ENCODE results near the gene SENP5.

SENP5 gene

DNA sequence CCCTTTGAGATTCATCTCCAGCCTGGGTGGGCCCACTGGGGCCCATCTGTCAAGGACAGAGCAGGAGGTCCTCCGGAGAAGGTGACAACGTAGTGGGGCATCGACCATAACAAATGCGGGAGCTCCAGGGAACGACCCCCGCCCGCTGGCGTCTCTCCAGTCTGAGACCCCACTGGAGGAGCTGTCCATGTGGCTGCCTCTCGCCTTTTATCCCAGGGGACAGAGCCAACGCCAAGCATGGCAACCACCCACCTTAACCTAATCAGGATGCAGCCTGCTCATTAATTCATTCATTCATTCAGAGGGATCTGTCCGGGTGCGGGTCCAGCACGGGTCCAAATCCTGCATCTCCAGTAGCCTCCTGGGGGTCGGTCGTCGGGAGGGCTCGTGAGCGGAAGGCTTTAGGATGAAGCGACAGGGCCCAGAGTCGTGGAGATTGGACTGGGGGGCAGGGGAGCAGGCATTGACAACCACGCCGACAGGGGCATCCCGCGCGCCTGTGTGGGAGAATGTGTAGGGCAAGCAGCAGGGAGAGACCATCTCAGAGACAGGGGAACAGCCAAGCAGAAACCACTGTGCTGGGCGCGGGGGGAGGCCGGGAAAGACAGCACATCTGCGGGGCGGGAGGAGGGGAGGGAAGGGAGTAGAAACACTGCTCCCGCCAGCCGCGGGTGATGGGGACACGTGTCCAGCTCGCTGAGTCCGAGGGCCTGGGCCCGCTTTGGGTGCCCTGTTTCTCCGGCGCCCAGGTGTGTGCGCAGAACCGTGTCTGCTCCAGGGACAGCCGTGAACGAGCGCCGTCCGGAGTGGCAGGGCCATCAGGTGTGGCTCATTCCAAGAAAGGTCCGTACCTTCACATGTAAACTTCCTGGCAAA lies 99.0 kb downstream of the SENP5 start:
- H3K36me3 ChIP-seq (replicated peaks), result no peaks in the 10 kb centered on the region
- in situ Hi-C loops (cut with HindIII; ENCODE audit: low pct_ligation_motif_present, low sequenced_read_pairs), result no loop called here
- TF ChIP-seq, protein P1, sequence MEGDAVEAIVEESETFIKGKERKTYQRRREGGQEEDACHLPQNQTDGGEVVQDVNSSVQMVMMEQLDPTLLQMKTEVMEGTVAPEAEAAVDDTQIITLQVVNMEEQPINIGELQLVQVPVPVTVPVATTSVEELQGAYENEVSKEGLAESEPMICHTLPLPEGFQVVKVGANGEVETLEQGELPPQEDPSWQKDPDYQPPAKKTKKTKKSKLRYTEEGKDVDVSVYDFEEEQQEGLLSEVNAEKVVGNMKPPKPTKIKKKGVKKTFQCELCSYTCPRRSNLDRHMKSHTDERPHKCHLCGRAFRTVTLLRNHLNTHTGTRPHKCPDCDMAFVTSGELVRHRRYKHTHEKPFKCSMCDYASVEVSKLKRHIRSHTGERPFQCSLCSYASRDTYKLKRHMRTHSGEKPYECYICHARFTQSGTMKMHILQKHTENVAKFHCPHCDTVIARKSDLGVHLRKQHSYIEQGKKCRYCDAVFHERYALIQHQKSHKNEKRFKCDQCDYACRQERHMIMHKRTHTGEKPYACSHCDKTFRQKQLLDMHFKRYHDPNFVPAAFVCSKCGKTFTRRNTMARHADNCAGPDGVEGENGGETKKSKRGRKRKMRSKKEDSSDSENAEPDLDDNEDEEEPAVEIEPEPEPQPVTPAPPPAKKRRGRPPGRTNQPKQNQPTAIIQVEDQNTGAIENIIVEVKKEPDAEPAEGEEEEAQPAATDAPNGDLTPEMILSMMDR (IDR thresholded peaks at IDR 0.05; ENCODE audit: low read depth, low read length, missing control alignments), result no peak
- H3K4me3 ChIP-seq (ENCODE audit: low read depth, low read length), result peak overlapping the region; percentile 15
- H3K27ac ChIP-seq, result no peak overlapping the region
- peaks cover 8% of the 10 kb centered on the region for H3K27me3 ChIP-seq (replicated peaks)
- no peak for DNase-seq

DNA sequence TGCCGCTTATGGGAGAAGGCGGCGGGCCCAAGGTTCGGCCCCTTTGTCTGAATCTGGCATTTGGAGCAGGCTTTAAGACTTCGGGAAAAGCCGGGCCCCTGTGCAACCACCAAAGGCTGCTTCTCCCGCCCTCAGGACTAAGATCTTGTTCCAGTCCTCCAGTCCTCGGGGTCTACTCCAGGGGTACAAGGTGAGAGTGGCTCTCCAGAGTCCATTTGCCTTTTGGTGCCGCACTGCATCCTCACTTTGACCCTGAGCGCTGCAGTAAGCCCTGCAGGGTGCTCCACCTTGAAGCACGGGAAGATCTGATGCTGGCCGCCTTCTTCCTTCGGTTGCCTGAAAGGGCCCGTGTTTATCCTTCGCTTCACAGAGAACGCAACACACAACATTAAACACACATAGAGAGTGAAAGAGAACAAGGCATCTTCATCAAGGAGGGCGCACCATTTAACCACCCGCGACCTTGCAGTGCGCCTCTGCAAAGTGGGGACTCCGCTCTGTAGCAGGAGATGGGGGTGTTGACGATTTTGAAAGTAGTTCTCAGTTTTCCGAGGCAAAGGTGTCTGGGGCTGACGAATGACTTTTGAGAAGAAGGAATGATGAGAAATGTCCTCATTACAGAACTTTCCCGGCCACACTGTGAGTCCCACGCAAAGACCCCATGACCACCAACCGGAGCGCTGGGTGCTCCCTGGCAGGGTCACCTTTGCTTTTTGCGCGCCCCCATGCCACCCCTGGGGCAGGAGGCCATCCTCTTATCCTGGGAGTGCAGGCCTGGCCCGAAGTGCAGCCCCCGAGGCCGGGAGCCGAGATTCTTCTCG lies 99.9 kb downstream of the SENP5 start:
- no peak for DNase-seq
- H3K36me3 ChIP-seq (replicated peaks), result no peaks in the 10 kb centered on the region
- in situ Hi-C loops (cut with HindIII; ENCODE audit: low pct_ligation_motif_present, low sequenced_read_pairs), result no loop called here
- no peak overlapping the region for H3K27ac ChIP-seq
- peak overlapping the region; percentile 50 for H3K4me3 ChIP-seq (ENCODE audit: low read depth, low read length)
- peaks cover 8% of the 10 kb centered on the region for H3K27me3 ChIP-seq (replicated peaks)
- TF ChIP-seq, protein P1 (IDR thresholded peaks at IDR 0.05; ENCODE audit: low read depth, low read length, missing control alignments), result no peak

DNA sequence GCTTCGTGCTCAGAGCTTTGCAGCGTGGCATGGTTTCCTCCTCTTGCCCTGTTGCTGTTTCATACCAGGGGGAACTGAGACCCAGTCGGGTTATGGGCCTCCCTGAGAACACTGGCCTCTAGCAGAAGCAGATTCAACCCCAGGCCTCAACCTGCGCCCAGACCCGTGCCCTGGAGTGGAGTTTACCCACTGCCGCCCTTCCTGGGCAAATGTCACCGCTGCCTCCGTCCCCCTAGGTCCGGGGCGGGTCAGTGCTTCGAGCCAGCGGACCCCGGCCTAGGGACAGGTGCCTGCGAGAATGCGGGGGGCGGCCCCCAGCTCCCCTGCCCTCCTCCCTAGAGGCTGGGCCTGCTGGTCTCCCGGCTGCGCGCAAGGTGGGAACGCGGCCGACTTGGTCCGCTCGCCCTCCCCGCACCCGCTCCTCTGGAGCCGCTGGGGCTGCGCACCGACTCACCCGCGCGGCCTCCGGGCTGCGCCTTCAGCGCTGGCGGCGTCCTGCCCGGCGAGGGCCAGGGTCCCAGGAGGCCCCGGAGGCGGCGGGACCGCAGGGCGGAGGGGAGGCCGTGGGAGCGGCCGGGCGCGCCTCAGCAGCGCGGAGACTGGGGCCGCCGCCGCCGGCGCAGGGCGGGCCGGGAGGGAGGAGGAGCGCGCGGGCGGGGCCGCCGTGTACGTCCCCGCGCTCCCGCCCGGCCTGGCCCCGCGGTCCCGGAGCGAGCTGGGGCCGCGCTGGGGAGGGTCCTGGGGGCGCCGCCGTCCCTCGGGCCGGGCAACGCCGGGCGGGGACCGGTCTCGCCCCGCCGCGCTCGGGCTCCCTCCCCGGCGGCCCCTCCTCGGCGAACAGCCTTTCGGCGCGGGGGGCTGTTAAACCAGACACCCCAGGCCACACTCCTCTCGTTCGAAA lies 100.8 kb downstream of the SENP5 start, which contains the start of gene PIGZ:
PIGZ (minus strand) TSS at position 601 of the 901 bp plus-strand sequence. CDS start 16,802 bp downstream, outside the sequence.
- H3K27ac ChIP-seq, result no peak within 1 kb of the TSS
- in situ Hi-C loops (cut with HindIII; ENCODE audit: low pct_ligation_motif_present, low sequenced_read_pairs), result no loop called here
- no peak for DNase-seq
- TF ChIP-seq, protein P1 (IDR thresholded peaks at IDR 0.05; ENCODE audit: low read depth, low read length, missing control alignments), result no peak
- peaks cover 8% of the 10 kb centered on the region for H3K27me3 ChIP-seq (replicated peaks)
- no peaks in the 10 kb centered on the region for H3K36me3 ChIP-seq (replicated peaks)
- peak within 1 kb of the TSS; percentile 60 for H3K4me3 ChIP-seq (ENCODE audit: low read depth, low read length)

DNA sequence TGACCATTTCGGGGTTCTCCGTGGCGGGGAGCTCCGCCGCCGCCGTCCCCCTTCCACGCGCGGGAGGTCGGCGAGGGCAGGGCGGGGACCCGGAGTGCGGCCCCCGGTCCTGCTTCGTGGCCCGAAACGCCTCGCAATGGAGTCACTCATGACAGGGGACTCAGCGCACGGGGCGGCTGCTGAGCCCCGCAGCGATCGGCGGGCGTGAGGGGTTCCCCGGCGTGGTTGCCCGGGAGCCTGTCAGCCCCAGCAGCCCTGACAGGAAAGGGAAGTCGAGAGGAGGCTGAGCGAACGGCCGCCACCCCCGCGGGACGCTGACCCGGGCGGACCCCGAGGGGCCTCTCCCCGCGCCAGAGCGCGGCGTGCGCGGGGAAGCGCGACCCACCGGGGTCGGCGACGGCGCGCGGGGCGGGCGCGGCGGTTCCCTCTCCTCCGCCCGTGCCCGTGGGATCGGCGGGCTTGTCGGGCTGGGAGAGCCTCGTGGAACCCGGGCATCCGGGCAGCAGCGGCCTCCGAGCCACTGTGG lies 101.5 kb downstream of the SENP5 start:
- Histone ChIP-seq H3K4me3 (ENCODE audit: low read depth, low read length) (peak overlapping the region; percentile 60), H3K27me3 (replicated peaks) (peaks cover 8% of the 10 kb centered on the region), H3K27ac (no peak overlapping the region), H3K36me3 (replicated peaks) (no peaks in the 10 kb centered on the region)
- DNase-seq, result no peak
- TF ChIP-seq, protein P1 (IDR thresholded peaks at IDR 0.05; ENCODE audit: low read depth, low read length, missing control alignments), result no peak
- in situ Hi-C loops (cut with HindIII; ENCODE audit: low pct_ligation_motif_present, low sequenced_read_pairs), result no loop called here

Measured in brain microvascular endothelial cell (primary cell).